Uterus (tissue), 2 donors: Measurements from ENCODE around the gene FAM78A.

ENCODE experiments used
- CTCF ChIP-seq, 4 experiments: fragments of 200-600 bp in 2 of 4; fragments of 450-650 bp in 2 of 4; sonication (generic) in 2 of 4; IDR thresholded peaks; one replicate each; pipeline ENCODE4 v1.5.1; 2016 to 2019; ENCODE audit warnings: antibody characterized with exemption in 4 of 4, mild to moderate bottlenecking in 2 of 4, moderate library complexity in 1 of 4
- POLR2A ChIP-seq, 2 donors: fragments of 450-650 bp; IDR thresholded peaks; one replicate each; pipeline ENCODE4 v1.6.1; 2016; ENCODE audit warnings: antibody characterized with exemption in 2 of 2, mild to moderate bottlenecking in 1 of 2, moderate library complexity in 1 of 2

- TF ChIP-seq CTCF (IDR thresholded peaks at IDR 0.05) (no peak), POLR2A (IDR thresholded peaks at IDR 0.05) (no peak)
These were observed 23.6 kb upstream of the FAM78A start for GRCh38 chr9:131299961-131300347.
